ENCODE results near the gene CSH2. TPM values are rescaled to one million over a fixed set of nuclear protein-coding genes. Genes with fewer than 3 reads are reported as not detected.

The CSH2 gene
- total and polyA plus RNA-seq, 2 of the 13 experiments (the other 11 are each of a cell fraction or from before 2014, with no cell fraction given), result not detected

GRCh38 chr17:63842540-63843386, 30.7 kb downstream of the CSH2 start, which contains the start of gene SMARCD2 (continued):
- TF ChIP-seq ATF7 (IDR thresholded peaks at IDR 0.05) (no peak), ATF7 (CRISPR knock-in tag; IDR thresholded peaks at IDR 0.05) (peak; percentile 63; the same call in 1 of the 2 replicates), PAF1 (CRISPR knock-in tag; IDR thresholded peaks at IDR 0.05) (no peak), ZNF253 (CRISPR knock-in tag; IDR thresholded peaks at IDR 0.05; ENCODE audit: borderline replicate concordance) (no peak), MTF1 (CRISPR knock-in tag; IDR thresholded peaks at IDR 0.05) (peak; percentile 81; the same call in 1 of the 2 replicates), GMEB1 (CRISPR knock-in tag; IDR thresholded peaks at IDR 0.05; ENCODE audit: borderline replicate concordance) (peak; percentile 94), SNAPC4 (CRISPR knock-in tag; IDR thresholded peaks at IDR 0.05) (peak; percentile 96), NR2F6 (IDR thresholded peaks at IDR 0.05) (peak; percentile 97), NR2F6 (CRISPR knock-in tag; IDR thresholded peaks at IDR 0.05) (peak; percentile 99), ZNF354B (CRISPR knock-in tag; IDR thresholded peaks at IDR 0.05) (peak; percentile 93; the same call in 1 of the 2 replicates), ZNF720 (CRISPR knock-in tag; IDR thresholded peaks at IDR 0.05) (peak; percentile 68; the same call in 1 of the 2 replicates), ZNF282 (IDR thresholded peaks at IDR 0.05; ENCODE audit: partially characterized antibody) (no peak), MAFK (conservative IDR thresholded peaks at IDR 0.05 in 1 of 2, IDR thresholded peaks at IDR 0.05 in 1 of 2; ENCODE audit: low read length in 2 of 2) (no peak), ZBTB7A (CRISPR knock-in tag; IDR thresholded peaks at IDR 0.05) (peak; percentile 54; the same call in 1 of the 2 replicates), IKZF5 (CRISPR knock-in tag; IDR thresholded peaks at IDR 0.05) (peak; percentile 87; the same call in 1 of the 2 replicates), SNAPC2 (CRISPR knock-in tag; IDR thresholded peaks at IDR 0.05) (peak; percentile 97), TP53 (CRISPR knock-in tag; conservative IDR thresholded peaks at IDR 0.05) (peak; percentile 96), E2F1 (CRISPR knock-in tag; IDR thresholded peaks at IDR 0.05) (peak; percentile 90), ZNF513 (CRISPR knock-in tag; conservative IDR thresholded peaks at IDR 0.05) (0 out of 2 replicates have a peak, but pooled peaks have one; percentile 76)
